Adrenal gland (tissue), 5 donors: Measurements from ENCODE around the gene VAMP3.

Experiments
- CTCF ChIP-seq, 6 experiments: fragments of 450-650 bp in 4 of 6; fragments of 200-600 bp in 2 of 6; sonication (generic) in 1 of 6; IDR thresholded peaks; 1 replicate in 5 of 6; 2 replicates in 1 of 6; pipeline versions ENCODE4 v1.5.1 to v1.8.0; 2016 to 2021; ENCODE audit warnings: antibody characterized with exemption in 6 of 6, mild to moderate bottlenecking in 2 of 6, moderate library complexity in 1 of 6
- POLR2A ChIP-seq, 2 donors: fragments of 450-650 bp; IDR thresholded peaks; one replicate each; pipeline ENCODE4 v1.6.1; 2017; ENCODE audit warnings: antibody characterized with exemption in 2 of 2, mild to moderate bottlenecking in 2 of 2, moderate library complexity in 1 of 2
- donor health status: DM: no; HTN: no; CAD: no.

GRCh38 chr1:7795406-7795805, 24.3 kb downstream of the VAMP3 start:
- TF ChIP-seq CTCF (IDR thresholded peaks at IDR 0.05), result no peak
- TF ChIP-seq POLR2A (IDR thresholded peaks at IDR 0.05), result no peak
